ENCODE results near the gene RNASEH2B.

Gene RNASEH2B

DNA sequence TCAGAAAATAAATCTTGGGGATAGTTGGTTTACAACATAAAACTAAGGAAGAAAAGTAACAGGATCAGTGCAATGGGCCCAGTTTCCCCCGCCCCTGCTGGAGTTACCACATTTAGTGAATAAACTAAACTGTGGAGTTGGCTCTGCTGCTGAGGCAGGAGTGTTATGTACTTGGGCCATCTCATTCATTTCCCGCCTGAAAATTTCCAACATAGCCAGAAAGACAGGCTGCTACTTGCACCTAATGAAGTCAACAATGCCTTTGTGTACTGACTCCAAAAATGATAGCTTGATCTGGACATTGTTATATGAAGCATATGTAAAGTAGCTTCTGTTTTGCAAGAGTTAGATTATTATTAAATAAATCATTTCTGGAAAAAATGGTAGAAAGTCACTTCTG is 7.9 kb upstream of the RNASEH2B start:
- DNase-seq (ENCODE audit: low read depth), result no peak
- no peak overlapping the region for H3K4me3 ChIP-seq (replicated peaks; ENCODE audit: low read depth, low read length)
- TF ChIP-seq, protein P1, sequence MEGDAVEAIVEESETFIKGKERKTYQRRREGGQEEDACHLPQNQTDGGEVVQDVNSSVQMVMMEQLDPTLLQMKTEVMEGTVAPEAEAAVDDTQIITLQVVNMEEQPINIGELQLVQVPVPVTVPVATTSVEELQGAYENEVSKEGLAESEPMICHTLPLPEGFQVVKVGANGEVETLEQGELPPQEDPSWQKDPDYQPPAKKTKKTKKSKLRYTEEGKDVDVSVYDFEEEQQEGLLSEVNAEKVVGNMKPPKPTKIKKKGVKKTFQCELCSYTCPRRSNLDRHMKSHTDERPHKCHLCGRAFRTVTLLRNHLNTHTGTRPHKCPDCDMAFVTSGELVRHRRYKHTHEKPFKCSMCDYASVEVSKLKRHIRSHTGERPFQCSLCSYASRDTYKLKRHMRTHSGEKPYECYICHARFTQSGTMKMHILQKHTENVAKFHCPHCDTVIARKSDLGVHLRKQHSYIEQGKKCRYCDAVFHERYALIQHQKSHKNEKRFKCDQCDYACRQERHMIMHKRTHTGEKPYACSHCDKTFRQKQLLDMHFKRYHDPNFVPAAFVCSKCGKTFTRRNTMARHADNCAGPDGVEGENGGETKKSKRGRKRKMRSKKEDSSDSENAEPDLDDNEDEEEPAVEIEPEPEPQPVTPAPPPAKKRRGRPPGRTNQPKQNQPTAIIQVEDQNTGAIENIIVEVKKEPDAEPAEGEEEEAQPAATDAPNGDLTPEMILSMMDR (IDR thresholded peaks at IDR 0.05; ENCODE audit: low read length, missing control alignments), result no peak

- no peak overlapping the region for H3K4me3 ChIP-seq (replicated peaks; ENCODE audit: low read depth, low read length)
- TF ChIP-seq, protein P1 (IDR thresholded peaks at IDR 0.05; ENCODE audit: low read length, missing control alignments), result no peak
- DNase-seq (ENCODE audit: low read depth), result no peak
These were observed 4.3 kb upstream of the RNASEH2B start for GRCh38 chr13:50905256-50905655.

DNA sequence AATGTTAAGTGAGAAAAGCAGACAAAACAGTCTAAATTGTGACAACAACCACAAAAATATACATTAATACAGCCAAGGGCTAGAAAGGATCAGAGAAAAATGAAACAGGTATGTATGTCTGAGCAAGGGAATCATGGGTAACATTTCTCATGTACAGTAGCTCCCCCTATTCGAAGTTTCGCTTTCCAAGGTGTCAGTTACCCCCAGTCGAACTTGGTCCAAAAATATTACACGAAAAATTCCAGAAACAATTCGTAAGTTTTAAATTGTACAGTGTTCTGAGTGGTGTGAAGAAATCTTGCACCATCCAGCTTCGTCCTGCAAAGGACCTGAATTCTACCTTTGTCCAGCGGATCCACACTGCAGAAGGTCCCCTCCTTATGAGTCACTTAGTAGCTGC is 1.8 kb upstream of the RNASEH2B start:
- TF ChIP-seq, protein P1 (IDR thresholded peaks at IDR 0.05; ENCODE audit: low read length, missing control alignments), result no peak
- DNase-seq (ENCODE audit: low read depth), result no peak

DNA sequence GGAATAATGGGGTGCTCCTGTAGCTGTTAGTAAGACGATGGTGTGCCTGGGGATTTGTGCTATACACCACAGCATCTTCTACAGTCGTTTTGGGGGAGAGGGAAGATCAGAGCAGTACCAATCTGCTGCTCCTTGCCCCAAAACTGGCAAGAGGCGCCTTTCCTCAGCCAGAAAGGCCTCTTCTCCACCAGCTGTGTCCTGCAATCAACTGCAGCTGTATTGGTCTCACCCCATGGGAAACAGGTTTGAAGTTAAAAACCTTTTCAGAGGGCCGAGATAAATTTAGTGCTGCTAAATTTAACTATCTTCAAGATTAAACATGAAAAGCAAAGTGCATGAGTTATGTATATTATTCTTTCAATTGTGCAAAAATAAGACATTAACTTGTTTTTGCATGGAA is 1.2 kb upstream of the RNASEH2B start:
- TF ChIP-seq, protein P1 (IDR thresholded peaks at IDR 0.05; ENCODE audit: low read length, missing control alignments), result no peak
- no peak for DNase-seq (ENCODE audit: low read depth)
- no peak overlapping the region for H3K4me3 ChIP-seq (replicated peaks; ENCODE audit: low read depth, low read length)

More for the DNA sequence above, 1.8 kb upstream of the RNASEH2B start:
- H3K4me3 ChIP-seq (replicated peaks; ENCODE audit: low read depth, low read length), result no peak overlapping the region

GRCh38 chr13:50910485-50910805 is 854 bp downstream of the RNASEH2B start:
- DNase-seq (ENCODE audit: low read depth), result peak; percentile 37
- TF ChIP-seq, protein P1 (IDR thresholded peaks at IDR 0.05; ENCODE audit: low read length, missing control alignments), result no peak

DNA sequence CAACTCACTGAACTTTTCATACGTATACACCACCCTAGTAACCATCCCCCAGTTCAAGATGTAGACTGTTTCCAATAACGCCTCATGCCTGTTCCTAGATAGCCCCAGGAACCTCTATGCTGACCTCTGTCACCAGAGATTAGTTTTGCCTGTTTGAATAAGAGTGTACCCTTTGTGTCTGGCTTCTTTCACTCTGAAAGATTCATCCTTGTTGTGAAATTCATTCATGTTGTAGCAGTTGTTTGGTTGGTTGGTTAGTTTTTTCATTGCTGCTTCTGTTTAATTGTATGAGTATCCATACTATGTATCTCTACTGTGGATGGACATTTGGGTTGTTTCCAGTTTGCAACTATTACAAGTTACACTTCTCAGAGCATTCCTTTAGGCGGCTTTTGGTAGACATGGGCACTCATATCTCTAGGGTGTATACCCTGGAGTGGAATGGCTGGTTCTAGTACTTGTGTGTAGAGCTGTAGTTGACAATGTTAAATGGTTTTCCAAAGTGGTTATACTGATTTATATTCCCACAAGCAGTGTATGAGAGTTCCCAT is 1.6 kb downstream of the RNASEH2B start:
- TF ChIP-seq, protein P1 (IDR thresholded peaks at IDR 0.05; ENCODE audit: low read length, missing control alignments), result no peak
- DNase-seq (ENCODE audit: low read depth), result peak; percentile 13
- peak overlapping the region; percentile 71 for H3K4me3 ChIP-seq (replicated peaks; ENCODE audit: low read depth, low read length)

More at GRCh38 chr13:50910485-50910805, 854 bp downstream of the RNASEH2B start:
- H3K4me3 ChIP-seq (replicated peaks; ENCODE audit: low read depth, low read length), result peak overlapping the region; percentile 71

All from fibroblast of pulmonary artery (primary cell).